HG02943 (cell line): ENCODE results near the gene TEAD1.

Experiments
- ATAC-seq: cut with Tn5 transposase; IDR thresholded peaks from one replicate; pipeline ENCODE4 v1.9.1; 2021; ENCODE audit warnings: mild to moderate bottlenecking, low read depth, moderate library complexity; ENCODE audit not compliant: unreplicated experiment

Gene TEAD1

GRCh38 chr11:12664385-12664784 lies 9.8 kb upstream of the TEAD1 start:
- no peak for ATAC-seq

GRCh38 chr11:12666915-12667314 lies 7.3 kb upstream of the TEAD1 start:
- ATAC-seq, result no peak

- no peak for ATAC-seq
Observed at GRCh38 chr11:12667646-12668045, 6.6 kb upstream of the TEAD1 start.

- ATAC-seq, result no peak
Observed at GRCh38 chr11:12668166-12668565, 6.1 kb upstream of the TEAD1 start.

GRCh38 chr11:12669930-12670329 lies 4.3 kb upstream of the TEAD1 start:
- no peak for ATAC-seq

- ATAC-seq, result no peak
Observed at GRCh38 chr11:12671370-12671769, 2.9 kb upstream of the TEAD1 start.

- no peak for ATAC-seq
Observed at GRCh38 chr11:12673601-12673923, 659 bp upstream of the TEAD1 start.

GRCh38 chr11:12674571-12674935 lies 332 bp downstream of the TEAD1 start:
- no peak for ATAC-seq

- ATAC-seq, result no peak
Observed at GRCh38 chr11:12674936-12675696, 895 bp downstream of the TEAD1 start.

- ATAC-seq, result no peak
Observed at GRCh38 chr11:12675951-12676711, 1.9 kb downstream of the TEAD1 start.

- ATAC-seq, result no peak
Observed at GRCh38 chr11:12677131-12677530, 2.9 kb downstream of the TEAD1 start.

- ATAC-seq, result no peak
Observed at GRCh38 chr11:12678092-12678491, 3.9 kb downstream of the TEAD1 start.

- no peak for ATAC-seq
Observed at GRCh38 chr11:12678991-12679390, 4.8 kb downstream of the TEAD1 start.

- no peak for ATAC-seq
Observed at GRCh38 chr11:12679471-12679870, 5.2 kb downstream of the TEAD1 start.

GRCh38 chr11:12680246-12680939 lies 6.2 kb downstream of the TEAD1 start:
- ATAC-seq, result no peak

GRCh38 chr11:12680940-12681258 lies 6.7 kb downstream of the TEAD1 start:
- no peak for ATAC-seq

GRCh38 chr11:12681466-12681865 lies 7.2 kb downstream of the TEAD1 start:
- ATAC-seq, result no peak

GRCh38 chr11:12682288-12682687 lies 8.1 kb downstream of the TEAD1 start:
- ATAC-seq, result no peak

- no peak for ATAC-seq
Observed at GRCh38 chr11:12682737-12683500, 8.7 kb downstream of the TEAD1 start.

GRCh38 chr11:12683874-12684273 lies 9.7 kb downstream of the TEAD1 start:
- ATAC-seq, result no peak

GRCh38 chr11:12684315-12684714 lies 10.1 kb downstream of the TEAD1 start:
- ATAC-seq, result no peak
